GM20000 (cell line): ENCODE data around the gene TRAPPC2L.
A peak's percentile ranks its signal among the peaks of the same experiment; 100 is the strongest.

Experiments
- DNase-seq: peaks from one replicate; pipeline ENCODE4 v3.0.0; 2012; ENCODE audit warnings: low spot score
- CTCF ChIP-seq: IDR thresholded peaks from 2 replicates; pipeline ENCODE4 v1.5.1; 2012; ENCODE audit warnings: mild to moderate bottlenecking, control low read depth; ENCODE audit errors: extremely low read depth, missing control alignments

Gene TRAPPC2L

GRCh38 chr16:88856122-88856827 lies 652 bp upstream of the TRAPPC2L start:
- no peak for DNase-seq
- no peak for TF ChIP-seq CTCF

GRCh38 chr16:88857728-88858339 lies 907 bp downstream of the TRAPPC2L start:
- peak; percentile 91 for DNase-seq
- peak; percentile 84 for TF ChIP-seq CTCF

GRCh38 chr16:88859381-88860091 lies 2.6 kb downstream of the TRAPPC2L start:
- DNase-seq: no peak
- no peak for TF ChIP-seq CTCF

- TF ChIP-seq CTCF: no peak
- no peak for DNase-seq
Measured at GRCh38 chr16:88861359-88861758, 4.4 kb downstream of the TRAPPC2L start.

- no peak for DNase-seq
- no peak for TF ChIP-seq CTCF
Measured at GRCh38 chr16:88862968-88863367, 6.0 kb downstream of the TRAPPC2L start.

- no peak for TF ChIP-seq CTCF
- DNase-seq: no peak
Measured at GRCh38 chr16:88863426-88863825, 6.5 kb downstream of the TRAPPC2L start.

- DNase-seq: no peak
- TF ChIP-seq CTCF: no peak
Measured at GRCh38 chr16:88864099-88864498, 7.2 kb downstream of the TRAPPC2L start.
